ENCODE measurements around the gene ICAM1. TPM values are rescaled to one million over a fixed set of nuclear protein-coding genes. Genes with fewer than 3 reads are reported as not detected.

ICAM1 gene
- total RNA-seq, 1 experiment from 2014 or later = 23.8 TPM

DNA sequence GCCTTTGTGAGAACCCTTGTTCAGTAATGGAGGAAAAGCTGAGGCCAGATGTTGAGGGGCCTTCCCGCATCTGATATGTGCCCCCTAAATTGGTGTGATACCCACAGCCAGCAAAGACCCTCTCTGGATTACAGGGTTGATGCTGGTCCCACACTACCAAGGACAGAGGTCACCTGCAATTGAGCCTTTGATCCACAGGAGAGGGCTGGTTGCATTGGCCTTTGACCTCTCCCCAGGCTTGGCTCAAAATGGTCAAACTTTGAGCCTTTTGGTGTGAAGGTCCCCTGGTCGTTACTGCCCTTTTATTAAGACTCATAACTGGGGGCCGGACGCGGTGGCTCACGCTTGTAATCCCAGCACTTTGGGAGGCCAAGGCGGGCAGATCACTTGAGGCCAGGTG, 27.3 kb upstream of the ICAM1 start:
- H3K4me2 ChIP-seq = no peak overlapping the region
- H3K27me3 ChIP-seq (ENCODE audit: insufficient read depth, low read depth) = no peaks in the 10 kb centered on the region
- DNase-seq = no peak
- BruUV-seq (replicated peaks) = no TSS peak
- no peaks in the 10 kb centered on the region for H3K36me3 ChIP-seq (ENCODE audit: low read depth)
- no peak for TF ChIP-seq CTCF (conservative IDR thresholded peaks at IDR 0.05)
- no peak for TF ChIP-seq EZH2 (IDR thresholded peaks at IDR 0.05; ENCODE audit: low read depth)
- H3K4me3 ChIP-seq = no peak overlapping the region
- intact Hi-C loops (cut with micrococcal nuclease; ENCODE audit: unreplicated experiment) = no loop called here
- peaks cover 16% of the 10 kb centered on the region; the same call in 1 of the 2 replicates for H3F3A ChIP-seq (ENCODE audit: insufficient read depth, low read depth)
- H4K20me1 ChIP-seq (ENCODE audit: insufficient read depth) = no peaks in the 10 kb centered on the region
- no peak overlapping the region for H2AFZ ChIP-seq
- no peaks in the 10 kb centered on the region for H3K79me2 ChIP-seq (ENCODE audit: low read depth)
- H3K4me1 ChIP-seq (replicated peaks; ENCODE audit: insufficient read depth) = peaks cover 16% of the 10 kb centered on the region; the same call in 1 of the 2 replicates
- CTCF ChIA-PET = no interaction called here
- H3K9me3 ChIP-seq (ENCODE audit: insufficient read depth, low read depth) = no peaks in the 10 kb centered on the region
- no peaks in the 10 kb centered on the region for H3K9me2 ChIP-seq (ENCODE audit: insufficient read depth)
- H3K27ac ChIP-seq = no peak overlapping the region
- POLR2A ChIA-PET (ENCODE audit: unreplicated experiment) = no interaction called here

DNA sequence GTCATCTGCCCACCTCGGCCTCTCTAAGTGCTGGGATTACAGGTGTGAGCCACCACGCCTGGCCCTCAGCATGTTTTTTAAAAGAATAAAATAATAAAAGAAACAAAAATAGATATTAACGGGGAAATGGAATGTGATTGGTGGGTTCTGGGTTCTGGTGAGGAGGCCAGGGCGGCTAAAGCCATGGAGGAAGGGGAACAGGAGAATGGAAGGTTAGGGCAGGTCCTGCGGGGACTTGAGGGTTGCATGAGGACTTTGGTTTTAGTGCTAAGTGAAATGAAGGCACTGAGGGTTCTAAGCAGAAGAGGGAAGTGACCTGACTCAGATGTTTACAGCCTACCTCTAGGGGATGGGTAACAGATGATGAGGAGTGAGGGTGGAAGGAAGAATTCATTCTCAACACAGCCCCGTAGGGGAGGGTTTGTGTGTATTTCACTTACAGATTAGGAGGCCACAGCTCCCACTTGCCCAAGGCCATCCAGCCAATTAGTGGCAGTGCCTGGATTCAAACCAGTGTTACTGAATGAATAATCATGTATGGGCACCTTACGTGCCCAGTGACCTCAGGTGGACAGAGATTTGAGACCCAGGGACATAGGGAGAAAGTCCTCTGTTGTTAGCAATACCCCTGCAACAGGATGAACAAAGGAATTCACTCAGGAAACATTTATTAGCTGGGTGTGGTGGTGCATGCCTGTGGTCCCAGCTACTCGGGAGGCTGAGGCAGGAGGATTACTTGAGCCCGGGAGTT, 25.6 kb upstream of the ICAM1 start:
- peak in 1 of 2 experiments; percentile 50 for DNase-seq
- Histone ChIP-seq H3K9me2 (ENCODE audit: insufficient read depth) (no peaks in the 10 kb centered on the region), H3K36me3 (ENCODE audit: low read depth) (no peaks in the 10 kb centered on the region), H2AFZ (no peak overlapping the region), H3K9me3 (ENCODE audit: insufficient read depth, low read depth) (no peaks in the 10 kb centered on the region), H4K20me1 (ENCODE audit: insufficient read depth) (no peaks in the 10 kb centered on the region), H3K27me3 (ENCODE audit: insufficient read depth, low read depth) (no peaks in the 10 kb centered on the region), H3K4me3 (no peak overlapping the region), H3K4me1 (replicated peaks; ENCODE audit: insufficient read depth) (peaks cover 15% of the 10 kb centered on the region; the same call in 1 of the 2 replicates), H3K4me2 (no peak overlapping the region), H3K27ac (no peak overlapping the region), H3F3A (ENCODE audit: insufficient read depth, low read depth) (peaks cover 14% of the 10 kb centered on the region; the same call in 1 of the 2 replicates), H3K79me2 (ENCODE audit: low read depth) (no peaks in the 10 kb centered on the region)
- ChIA-PET POLR2A (ENCODE audit: unreplicated experiment) (no interaction called here), CTCF (no interaction called here)
- no peak for TF ChIP-seq CTCF (conservative IDR thresholded peaks at IDR 0.05)
- TF ChIP-seq EZH2 (IDR thresholded peaks at IDR 0.05; ENCODE audit: low read depth) = no peak
- BruUV-seq (replicated peaks) = no TSS peak
- intact Hi-C loops (cut with micrococcal nuclease; ENCODE audit: unreplicated experiment) = no loop called here

GRCh38 chr19:10246511-10246910, 24.4 kb upstream of the ICAM1 start:
- intact Hi-C loops (cut with micrococcal nuclease; ENCODE audit: unreplicated experiment) = no loop called here
- H3K4me3 ChIP-seq = no peak overlapping the region
- no peak for DNase-seq
- H3K4me2 ChIP-seq = no peak overlapping the region
- no peaks in the 10 kb centered on the region for H3K9me3 ChIP-seq (ENCODE audit: insufficient read depth, low read depth)
- POLR2A ChIA-PET (ENCODE audit: unreplicated experiment) = no interaction called here
- H3F3A ChIP-seq (ENCODE audit: insufficient read depth, low read depth) = peaks cover 22% of the 10 kb centered on the region
- H3K27ac ChIP-seq = no peak overlapping the region
- no peaks in the 10 kb centered on the region for H3K79me2 ChIP-seq (ENCODE audit: low read depth)
- H4K20me1 ChIP-seq (ENCODE audit: insufficient read depth) = no peaks in the 10 kb centered on the region
- BruUV-seq (replicated peaks) = no TSS peak
- no peaks in the 10 kb centered on the region for H3K27me3 ChIP-seq (ENCODE audit: insufficient read depth, low read depth)
- peaks cover 15% of the 10 kb centered on the region; the same call in 1 of the 2 replicates for H3K4me1 ChIP-seq (replicated peaks; ENCODE audit: insufficient read depth)
- no peaks in the 10 kb centered on the region for H3K36me3 ChIP-seq (ENCODE audit: low read depth)
- H3K9me2 ChIP-seq (ENCODE audit: insufficient read depth) = no peaks in the 10 kb centered on the region
- no peak overlapping the region for H2AFZ ChIP-seq
- CTCF ChIA-PET = interaction anchor here (0.6 kb wide), 1 partner anchor 71 kb away, joined by 5 read pairs; no protein-coding TSS in a partner anchor
- TF ChIP-seq CTCF (conservative IDR thresholded peaks at IDR 0.05) = no peak
- TF ChIP-seq EZH2 (IDR thresholded peaks at IDR 0.05; ENCODE audit: low read depth) = no peak

Data from PC-9 (cell line).